Endothelial cell of umbilical vein (primary cell): ENCODE results near the gene TET2. TPM values are rescaled to one million over a fixed set of nuclear protein-coding genes. Genes with fewer than 3 reads are reported as not detected.

Source experiments
- BruUV-seq: library from RNA; stranded (reverse); fragments of 400-500 nt; replicated peaks from 2 replicates; lab custom pipeline; 2021; lab: Mats Ljungman, UMichigan
- CTCF ChIA-PET: fragments of 300-600, 350-600 bp; sonication (Branson Sonifier 250); formaldehyde crosslinking; loops from one replicate; lab custom pipeline; 2021; ENCODE audit warnings: antibody characterized with exemption, inconsistent platforms; lab: Charles Lee
- POLR2A ChIA-PET: fragments of 300-600, 350-600 bp; sonication (Branson Sonifier 250); formaldehyde crosslinking; loops from one replicate; lab custom pipeline; 2021; ENCODE audit warnings: antibody characterized with exemption, inconsistent platforms; lab: Charles Lee
- DNase-seq: peaks from one replicate; pipeline ENCODE4 v3.0.0-alpha.2; 2011; ENCODE audit warnings: low read depth, low spot score
- FAIRE-seq: peaks from 2 replicates; lab custom pipeline; 2011; peaks lifted over from hg19 to GRCh38; lab: Jason Lieb, UNC
- H2AFZ ChIP-seq: 2 replicates; pipeline ENCODE4 v1.6.0; 2012; ENCODE audit warnings: low read depth, low read length, control low read depth, inconsistent platforms
- H3K27ac ChIP-seq: 2 replicates; pipeline ENCODE4 v1.5.1; 2011; ENCODE audit warnings: low read depth, mild to moderate bottlenecking, control low read depth, low read length, moderate library complexity; ENCODE audit not compliant: insufficient read depth
- H3K27me3 ChIP-seq, 2 experiments: 2 replicates each; pipeline versions ENCODE4 v1.6.0 to v1.6.1; 2011; ENCODE audit warnings: low read length in 2 of 2, mixed read lengths in 1 of 2; ENCODE audit not compliant: control insufficient read depth in 2 of 2, insufficient read depth in 2 of 2
- H3K36me3 ChIP-seq, 2 experiments: 2 replicates in 1 of 2; 3 replicates in 1 of 2; pipeline ENCODE4 v1.5.1; 2011; ENCODE audit warnings: low read length in 2 of 2, mild to moderate bottlenecking in 1 of 2, moderate library complexity in 1 of 2; ENCODE audit not compliant: control insufficient read depth in 2 of 2, insufficient read depth in 2 of 2; ENCODE audit errors: extremely low read depth in 1 of 2
- H3K4me1 ChIP-seq: 3 replicates; pipeline ENCODE4 v1.5.1; 2011; ENCODE audit warnings: mild to moderate bottlenecking, low read length; ENCODE audit not compliant: control insufficient read depth, insufficient read depth; ENCODE audit errors: extremely low read depth
- H3K4me2 ChIP-seq: 2 replicates; pipeline ENCODE4 v1.6.1; 2011; ENCODE audit warnings: low read length, control low read depth, mixed read lengths; ENCODE audit not compliant: insufficient read depth
- H3K4me3 ChIP-seq, 3 experiments: fragments of 200-600 bp in 1 of 3; sonication (generic), shearing (Covaris generic) in 1 of 3; replicated peaks in 1 of 3; 2 replicates each; pipeline ENCODE4 v1.5.1; 2011 to 2016; ENCODE audit warnings: control low read depth in 3 of 3, low read length in 3 of 3, mild to moderate bottlenecking in 2 of 3, inconsistent platforms in 1 of 3, low read depth in 1 of 3, moderate library complexity in 1 of 3; ENCODE audit not compliant: insufficient read depth in 1 of 3
- H3K79me2 ChIP-seq: 2 replicates; pipeline ENCODE4 v1.6.0; 2012; ENCODE audit warnings: low read length, inconsistent platforms; ENCODE audit not compliant: control insufficient read depth, insufficient read depth
- H3K9ac ChIP-seq: replicated peaks from 2 replicates; pipeline ENCODE3; 2011; ENCODE audit warnings: low read length, control low read depth; ENCODE audit not compliant: insufficient read depth; ENCODE audit errors: extremely low read depth
- H3K9me1 ChIP-seq: replicated peaks from 3 replicates; pipeline ENCODE4 v1.6.0; 2011; ENCODE audit warnings: mild to moderate bottlenecking, low read length; ENCODE audit not compliant: control insufficient read depth, insufficient read depth; ENCODE audit errors: extremely low read depth
- H3K9me3 ChIP-seq: replicated peaks from 2 replicates; pipeline ENCODE4 v1.5.1; 2012; ENCODE audit warnings: low read length, inconsistent platforms; ENCODE audit not compliant: control insufficient read depth, insufficient read depth
- H4K20me1 ChIP-seq: replicated peaks from 2 replicates; pipeline ENCODE3; 2011; ENCODE audit warnings: mild to moderate bottlenecking, low read length; ENCODE audit not compliant: control insufficient read depth, insufficient read depth; ENCODE audit errors: extremely low read depth
- EZH2 ChIP-seq: IDR thresholded peaks from 2 replicates; pipeline ENCODE4 v1.6.1; 2012; ENCODE audit warnings: borderline replicate concordance, low read depth, mild to moderate bottlenecking, moderate library complexity, low read length, inconsistent platforms; ENCODE audit not compliant: severe bottlenecking
- GATA2 ChIP-seq: IDR thresholded peaks from 2 replicates; pipeline ENCODE4 v1.7.0; 2011; ENCODE audit warnings: low read depth, mild to moderate bottlenecking, moderate library complexity, mixed read lengths, low read length; ENCODE audit not compliant: insufficient read length, insufficient read depth
- JUN ChIP-seq: IDR thresholded peaks from 2 replicates; pipeline ENCODE4 v1.6.1; 2011; ENCODE audit warnings: borderline replicate concordance, low read depth; ENCODE audit not compliant: insufficient read length, insufficient read depth
- MYC ChIP-seq: IDR thresholded peaks from one replicate; pipeline ENCODE4 v1.6.1; 2011; ENCODE audit warnings: mild to moderate bottlenecking, low read depth, low read length
- POLR2A ChIP-seq: IDR thresholded peaks from 2 replicates; pipeline ENCODE4 v1.6.1; 2012; ENCODE audit warnings: low read depth, mild to moderate bottlenecking, control low read depth, low read length
- dilution Hi-C: fragments of 300-500 bp; cut with MboI; formaldehyde crosslinking; loops from one replicate; pipeline ENCODE4 v1.15.0; 2019; ENCODE audit warnings: low sequenced_read_pairs; ENCODE audit not compliant: extremely low pct_ligation_motif_present
- intact Hi-C: fragments of 100-400 bp; cut with micrococcal nuclease; formaldehyde crosslinking; loops from one replicate; pipeline ENCODE4 v1.10.0; 2022
- polyA plus RNA-seq, 4 experiments: library from polyadenylated mRNA; depleted of rRNA in 3 of 4; stranded (reverse) in 3 of 4; unstranded in 1 of 4; fragments of >200 nt; gene quantifications; 2 replicates each; pipeline versions ENCODE4 v1.2.1 to v1.2.3, GENCODE V29; 2011 to 2012; ENCODE audit warnings: missing spikeins in 1 of 4
- total RNA-seq: library from RNA; stranded (reverse); gene quantifications from 2 replicates; pipeline ENCODE4 v1.2.3, GENCODE V29; 2021
- TF ChIP-seq, protein P1 (sequence below): IDR thresholded peaks from 2 replicates; pipeline ENCODE4 v1.6.1; 2011; ENCODE audit not compliant: insufficient read depth, insufficient read length
- TF ChIP-seq, protein P2 (sequence below), 2 donors: IDR thresholded peaks; 1 replicate in 1 of 2; 2 replicates in 1 of 2; pipeline ENCODE4 v1.5.1; 2011; ENCODE audit warnings: low read length in 2 of 2, mild to moderate bottlenecking in 2 of 2, moderate library complexity in 2 of 2, control low read depth in 1 of 2, inconsistent platforms in 1 of 2, low read depth in 1 of 2; ENCODE audit not compliant: insufficient read depth in 1 of 2; ENCODE audit errors: extremely low read depth in 1 of 2

Gene TET2
- total and polyA plus RNA-seq, 2 donors (not counting 3 experiments of a cell fraction or from before 2014, with no cell fraction given), result 4.8 to 17.5 TPM

DNA sequence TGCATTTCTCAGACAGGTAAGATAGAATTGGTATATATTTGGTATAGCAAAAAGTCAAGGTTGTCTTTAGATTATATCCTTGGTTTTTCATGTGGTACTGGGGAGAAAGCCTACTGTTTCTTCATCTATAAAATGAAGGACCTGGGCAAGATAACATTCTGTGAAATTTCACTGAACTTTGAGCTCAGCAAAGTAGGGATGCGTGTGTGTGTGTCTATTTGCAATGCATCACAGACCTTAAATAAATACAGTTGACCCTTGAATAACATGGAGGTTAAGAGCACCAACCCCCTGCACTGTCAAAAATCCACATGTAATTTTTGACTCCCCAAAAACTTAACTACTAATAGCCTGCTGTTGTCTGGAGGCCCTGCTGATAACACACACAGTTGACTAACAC, 25.2 kb downstream of the TET2 start:
- TF ChIP-seq GATA2, result no peak
- TF ChIP-seq, protein P1, sequence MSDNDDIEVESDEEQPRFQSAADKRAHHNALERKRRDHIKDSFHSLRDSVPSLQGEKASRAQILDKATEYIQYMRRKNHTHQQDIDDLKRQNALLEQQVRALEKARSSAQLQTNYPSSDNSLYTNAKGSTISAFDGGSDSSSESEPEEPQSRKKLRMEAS, result no peak
- no peak for TF ChIP-seq EZH2
- TF ChIP-seq POLR2A, result no peak
- TF ChIP-seq, protein P2, sequence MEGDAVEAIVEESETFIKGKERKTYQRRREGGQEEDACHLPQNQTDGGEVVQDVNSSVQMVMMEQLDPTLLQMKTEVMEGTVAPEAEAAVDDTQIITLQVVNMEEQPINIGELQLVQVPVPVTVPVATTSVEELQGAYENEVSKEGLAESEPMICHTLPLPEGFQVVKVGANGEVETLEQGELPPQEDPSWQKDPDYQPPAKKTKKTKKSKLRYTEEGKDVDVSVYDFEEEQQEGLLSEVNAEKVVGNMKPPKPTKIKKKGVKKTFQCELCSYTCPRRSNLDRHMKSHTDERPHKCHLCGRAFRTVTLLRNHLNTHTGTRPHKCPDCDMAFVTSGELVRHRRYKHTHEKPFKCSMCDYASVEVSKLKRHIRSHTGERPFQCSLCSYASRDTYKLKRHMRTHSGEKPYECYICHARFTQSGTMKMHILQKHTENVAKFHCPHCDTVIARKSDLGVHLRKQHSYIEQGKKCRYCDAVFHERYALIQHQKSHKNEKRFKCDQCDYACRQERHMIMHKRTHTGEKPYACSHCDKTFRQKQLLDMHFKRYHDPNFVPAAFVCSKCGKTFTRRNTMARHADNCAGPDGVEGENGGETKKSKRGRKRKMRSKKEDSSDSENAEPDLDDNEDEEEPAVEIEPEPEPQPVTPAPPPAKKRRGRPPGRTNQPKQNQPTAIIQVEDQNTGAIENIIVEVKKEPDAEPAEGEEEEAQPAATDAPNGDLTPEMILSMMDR (IDR thresholded peaks at IDR 0.05; ENCODE audit: extremely low read depth in 1 of 2, insufficient read depth in 1 of 2, low read depth in 1 of 2, low read length in 2 of 2), result no peak
- TF ChIP-seq MYC, result no peak
- TF ChIP-seq JUN, result no peak
- Histone ChIP-seq H3K9me3 (no peaks in the 10 kb centered on the region), H3K27me3 (no peaks in the 10 kb centered on the region), H3K4me2 (no peak overlapping the region), H4K20me1 (no peaks in the 10 kb centered on the region), H2AFZ (no peak overlapping the region), H3K4me1 (no peaks in the 10 kb centered on the region), H3K9ac (no peak overlapping the region), H3K36me3 (no peaks in the 10 kb centered on the region), H3K79me2 (peaks cover 31% of the 10 kb centered on the region), H3K9me1 (no peaks in the 10 kb centered on the region), H3K4me3 (no peak overlapping the region), H3K27ac (no peak overlapping the region)
- dilution Hi-C loops (no loop called here), intact Hi-C loops (no loop called here)
- ChIA-PET CTCF (no interaction called here), POLR2A (no interaction called here)
- BruUV-seq, result no TSS peak
- DNase-seq, result no peak
- no peak for FAIRE-seq
